Measurements from ENCODE around the gene IFRD1.

Gene IFRD1

DNA sequence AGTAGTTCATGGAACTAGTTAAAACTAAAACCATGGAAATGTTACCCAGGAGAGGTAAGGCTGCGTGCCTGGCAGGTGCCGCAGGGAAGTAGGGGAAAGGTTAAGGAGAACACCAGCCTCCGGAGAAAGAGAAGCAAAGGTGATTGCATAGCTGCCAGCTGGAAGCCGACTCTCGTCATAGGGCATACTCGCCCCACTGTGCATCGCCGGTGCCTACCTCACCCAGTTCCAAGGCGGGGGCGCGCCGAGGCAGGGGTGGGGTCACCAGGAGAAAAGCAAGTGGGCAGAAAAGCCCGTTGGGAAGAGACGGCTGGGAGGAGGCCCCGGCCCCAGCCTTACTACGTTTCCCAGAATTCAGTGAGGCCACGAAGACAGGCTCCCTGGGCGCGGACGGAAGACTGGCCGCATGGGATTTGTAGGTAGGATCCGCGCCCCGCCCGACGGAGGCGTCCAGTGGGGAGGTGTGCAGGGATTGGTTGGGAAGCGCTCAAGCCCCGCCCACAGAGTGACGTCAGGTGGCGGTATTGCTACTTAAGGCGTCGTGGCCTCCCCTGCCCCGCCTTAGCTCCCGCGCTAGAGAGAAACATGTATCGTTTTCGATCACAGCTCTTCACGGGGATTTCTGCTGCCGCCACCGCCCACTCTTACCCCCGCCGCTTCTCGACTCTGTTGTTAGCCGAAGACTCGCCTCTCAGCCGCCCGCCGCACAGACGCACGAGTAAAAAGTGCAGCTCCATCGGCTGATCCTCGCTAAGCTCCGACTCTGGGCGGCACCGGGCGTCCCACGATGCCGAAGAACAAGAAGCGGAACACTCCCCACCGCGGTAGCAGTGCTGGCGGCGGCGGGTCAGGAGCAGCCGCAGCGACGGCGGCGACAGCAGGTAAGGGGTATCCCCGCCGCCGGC is at the start of gene IFRD1:
TSS of gene IFRD1 (plus strand) at position 559 of the 905 bp plus-strand sequence. CDS start at position 788, 229 bp downstream.
- DNase-seq (ENCODE audit: low read depth in 2 of 2) = peak; percentile 97

- DNase-seq (ENCODE audit: low read depth in 2 of 2) = no peak
Measured at GRCh38 chr7:112404321-112404720, 45.9 kb upstream of the IFRD1 start.

DNA sequence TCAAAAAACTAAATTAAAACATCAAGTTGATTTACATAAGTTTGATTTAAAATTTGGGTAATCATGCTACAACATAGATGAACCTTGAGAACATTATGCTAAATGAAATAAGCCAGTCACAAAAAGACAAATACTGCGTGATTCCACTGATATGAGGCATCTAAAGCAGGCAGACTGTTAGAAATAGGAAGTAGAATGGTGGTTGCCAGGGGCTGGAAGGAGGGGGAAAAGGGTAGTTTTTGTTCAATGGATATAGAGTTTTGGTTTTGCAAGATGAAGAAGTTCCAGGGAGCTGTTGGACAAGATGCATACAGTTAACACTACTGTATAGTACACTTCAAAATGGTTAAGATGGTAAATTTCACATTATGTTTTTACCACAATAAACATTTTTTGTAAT is 45.0 kb upstream of the IFRD1 start:
- DNase-seq (ENCODE audit: low read depth in 2 of 2) = no peak

DNA sequence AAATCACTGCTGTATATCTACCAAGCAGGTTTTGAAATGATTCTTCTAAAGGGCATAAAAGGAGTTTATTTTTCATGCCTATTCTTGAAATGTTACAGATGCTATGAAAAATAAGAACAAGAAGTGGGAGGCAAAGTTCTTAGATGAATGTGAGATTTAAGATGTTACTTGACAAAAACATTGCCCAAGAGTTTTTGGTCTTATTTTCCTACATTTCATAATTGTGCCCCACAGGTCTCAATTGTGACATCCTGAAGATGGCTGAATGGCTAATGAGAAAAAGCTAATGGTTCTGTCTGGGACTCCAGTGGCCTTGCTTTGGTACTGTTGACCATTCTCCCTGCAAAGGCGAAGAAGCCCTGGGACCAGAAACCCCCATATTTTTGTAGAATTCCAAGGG is 43.0 kb upstream of the IFRD1 start:
- DNase-seq (ENCODE audit: low read depth in 2 of 2) = no peak

GRCh38 chr7:112410092-112410491 is 40.2 kb upstream of the IFRD1 start:
- peak; percentile 10 to 19 for DNase-seq (ENCODE audit: low read depth in 2 of 2)

DNA sequence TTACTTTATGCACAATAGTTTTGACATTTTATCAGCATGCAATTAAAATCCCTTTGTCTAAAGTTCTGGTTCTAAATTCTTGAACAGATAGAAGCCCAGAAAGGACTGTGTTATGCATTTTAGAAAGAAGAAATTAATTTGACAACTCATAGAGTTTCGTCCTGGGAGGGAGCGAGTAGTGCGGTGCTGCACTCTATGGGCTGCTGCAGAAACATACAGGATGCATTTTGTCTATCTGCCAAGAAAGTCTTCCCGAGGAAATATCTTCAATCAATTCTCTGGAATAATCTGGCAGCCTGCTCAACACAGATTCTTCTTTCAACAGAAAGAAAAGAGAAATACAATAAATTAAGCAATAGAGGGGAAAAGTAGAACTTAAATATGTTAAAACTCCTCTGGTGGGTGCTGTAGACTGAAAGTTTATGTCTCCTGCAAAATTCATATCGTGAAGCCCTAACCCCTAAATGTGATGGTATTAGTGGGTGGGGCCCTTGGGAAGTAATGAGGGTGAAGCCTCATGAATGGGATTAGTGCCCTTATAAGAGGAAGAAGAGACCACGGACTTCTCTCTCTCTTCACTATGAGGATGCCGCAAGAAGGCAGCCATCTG is 39.0 kb upstream of the IFRD1 start:
- DNase-seq (ENCODE audit: low read depth in 2 of 2) = peak; percentile 13 to 23

GRCh38 chr7:112414855-112415490 is 35.3 kb upstream of the IFRD1 start:
- no peak for DNase-seq (ENCODE audit: low read depth in 2 of 2)

- DNase-seq (ENCODE audit: low read depth in 2 of 2) = peak in 1 of 2 experiments; percentile 21
Measured at GRCh38 chr7:112416127-112416526, 34.1 kb upstream of the IFRD1 start.

- DNase-seq (ENCODE audit: low read depth in 2 of 2) = no peak
Measured at GRCh38 chr7:112419543-112420130, 30.6 kb upstream of the IFRD1 start.

DNA sequence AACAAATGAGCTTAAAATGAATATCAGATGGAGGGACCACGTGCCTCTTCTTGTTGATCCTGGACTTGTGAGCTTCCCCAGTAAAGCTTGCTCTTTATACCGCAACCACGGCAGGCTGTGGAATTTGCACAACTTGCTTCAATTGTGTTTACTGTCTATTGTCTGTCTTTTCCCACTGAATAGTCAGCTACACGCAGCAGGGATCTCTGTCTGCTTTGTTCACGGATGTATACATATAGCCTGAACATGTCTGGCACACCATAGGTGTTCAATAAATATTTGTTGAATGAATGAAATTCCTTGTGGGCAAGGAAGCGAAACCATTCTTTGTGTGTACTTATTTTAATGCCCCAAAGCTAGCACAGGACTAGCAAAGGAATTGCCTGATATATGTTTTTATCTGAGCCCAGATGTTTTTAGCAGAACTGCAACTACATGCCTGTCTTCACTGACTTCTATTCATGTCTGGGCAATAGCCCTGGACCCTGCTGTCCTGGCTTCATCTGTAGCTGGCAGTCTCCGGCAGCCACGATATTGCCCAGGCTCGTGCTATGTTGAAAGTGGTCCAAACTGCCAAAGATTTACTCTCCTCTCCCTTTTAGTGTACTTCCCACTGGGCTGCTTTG is 29.9 kb upstream of the IFRD1 start:
- peak in 1 of 2 experiments; percentile 37 for DNase-seq (ENCODE audit: low read depth in 2 of 2)

DNA sequence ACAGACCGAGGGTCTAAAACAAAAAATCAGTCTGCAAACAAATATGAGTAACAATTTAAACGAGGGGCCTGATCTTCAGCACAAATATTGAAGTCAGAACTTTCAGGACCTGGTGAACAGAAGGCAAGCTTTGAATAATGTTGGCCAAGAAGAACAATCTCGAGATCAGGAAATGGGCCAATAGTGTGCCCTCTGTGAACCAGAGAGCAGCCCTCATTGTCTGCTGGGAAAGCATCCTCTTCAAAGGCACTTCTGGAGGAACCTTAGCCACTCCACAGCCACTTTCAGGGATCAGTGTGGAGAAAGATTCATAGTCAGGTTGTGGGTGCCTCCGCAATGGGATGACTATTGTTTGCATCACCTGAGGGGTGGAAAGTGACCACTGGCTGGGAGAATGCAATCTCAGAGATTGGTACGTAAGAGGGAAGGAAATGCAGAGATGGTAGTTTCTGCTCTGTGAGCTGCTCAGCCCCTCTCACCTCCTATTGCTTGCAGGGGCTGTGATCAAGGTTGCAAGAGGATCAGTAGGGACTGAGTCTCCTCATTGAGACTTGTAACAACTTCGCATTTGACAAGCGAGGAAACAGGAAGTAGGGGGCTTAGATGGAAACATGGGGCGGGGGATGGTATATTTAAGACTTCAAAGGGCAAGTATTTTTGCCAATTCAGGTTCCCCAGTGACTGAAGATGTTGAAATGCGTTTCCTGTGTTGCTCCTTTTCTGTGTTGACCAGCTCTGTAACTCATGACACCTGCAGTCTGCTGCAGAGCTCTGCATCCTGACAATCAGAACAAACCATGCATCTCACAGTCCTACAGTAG is 28.4 kb upstream of the IFRD1 start:
- no peak for DNase-seq (ENCODE audit: low read depth in 2 of 2)

DNA sequence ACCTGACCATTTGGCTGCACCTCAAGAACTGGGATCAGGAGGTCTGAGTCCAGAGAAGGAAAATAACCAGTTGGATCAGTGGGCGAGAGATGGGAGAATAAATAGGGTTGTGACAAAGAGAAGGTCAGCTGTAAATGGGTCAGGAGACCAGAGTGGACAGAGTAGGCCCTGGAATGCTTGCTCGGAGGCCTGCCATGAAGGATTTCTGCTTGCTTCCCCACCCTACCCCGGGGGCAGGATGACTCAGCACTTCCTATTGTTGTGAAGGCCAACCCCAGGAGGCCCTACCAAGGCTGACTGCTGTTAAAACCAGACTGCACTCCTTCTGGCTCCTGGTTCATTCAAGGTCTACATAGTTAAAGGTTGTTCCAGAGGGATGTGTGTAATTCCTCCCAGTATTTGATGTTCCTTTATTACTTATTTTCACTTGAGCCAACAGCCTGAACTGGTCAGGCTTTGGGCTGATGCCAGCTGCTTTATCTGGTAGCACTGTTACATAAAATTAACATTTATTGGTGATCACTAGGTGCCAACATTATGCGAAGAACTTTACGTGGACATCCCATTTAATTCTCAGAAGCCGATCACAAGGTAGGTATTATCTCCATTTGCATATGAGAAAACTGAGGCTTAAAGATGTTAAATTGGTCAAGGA is 27.3 kb upstream of the IFRD1 start:
- DNase-seq (ENCODE audit: low read depth in 2 of 2) = peak; percentile 61 to 65

DNA sequence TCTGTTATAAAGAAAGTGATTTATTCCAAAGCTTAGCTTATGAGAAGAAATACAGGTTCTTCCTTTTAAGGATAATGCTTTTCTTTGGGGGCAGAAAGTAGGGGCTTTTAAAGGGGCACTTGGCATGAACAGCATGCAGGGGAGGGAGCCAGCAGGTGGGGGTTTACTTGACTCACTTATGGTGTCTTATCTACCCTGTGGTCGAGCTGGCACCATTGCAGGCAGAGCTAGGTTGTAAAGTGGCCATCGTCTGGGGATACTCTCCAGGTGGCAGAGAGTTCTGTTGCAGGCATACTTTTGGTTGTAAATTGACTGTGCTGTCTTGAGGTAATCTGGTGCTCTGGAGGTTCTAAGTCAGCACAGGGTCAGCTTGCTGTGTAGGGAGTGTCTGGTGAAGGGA is 26.3 kb upstream of the IFRD1 start:
- DNase-seq (ENCODE audit: low read depth in 2 of 2) = no peak

DNA sequence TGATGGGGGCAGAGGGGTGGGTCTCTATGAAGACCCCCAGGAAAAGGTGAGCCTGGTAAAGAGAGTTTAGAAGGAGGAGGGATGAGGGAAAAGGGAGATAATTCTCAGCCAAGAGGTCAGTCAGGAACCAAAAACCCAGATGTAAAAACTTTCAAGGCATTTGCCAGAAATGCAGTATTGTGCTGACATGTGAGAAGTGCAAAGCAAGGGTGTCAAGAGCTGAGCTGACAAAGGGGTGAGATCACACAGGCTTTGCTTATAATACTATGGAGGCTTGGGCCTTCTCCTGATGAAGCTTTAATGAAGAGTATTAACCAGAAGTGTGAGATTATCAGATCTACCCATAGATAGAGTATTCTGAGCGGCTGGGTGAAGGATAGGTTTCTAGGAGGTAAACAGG is 22.3 kb upstream of the IFRD1 start:
- no peak for DNase-seq (ENCODE audit: low read depth in 2 of 2)

DNA sequence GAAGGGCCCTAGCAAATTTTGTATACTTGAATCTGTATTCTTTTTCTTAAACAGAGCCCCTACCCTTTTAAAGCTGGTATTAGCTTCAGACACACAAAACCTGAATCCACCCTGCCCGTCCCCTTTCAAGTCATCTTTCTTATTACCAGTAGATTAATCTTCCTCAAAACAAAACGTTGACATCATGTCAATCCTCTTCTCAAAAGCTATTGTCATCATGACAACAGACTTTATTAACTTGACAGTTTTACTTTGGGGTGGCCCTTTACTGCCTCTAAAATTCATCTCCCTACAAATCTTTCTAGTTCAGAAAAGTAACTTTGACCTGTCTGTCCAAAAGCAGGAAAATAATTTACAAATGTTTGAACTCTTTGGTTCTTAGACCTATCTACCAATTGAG is 21.5 kb upstream of the IFRD1 start:
- no peak for DNase-seq (ENCODE audit: low read depth in 2 of 2)

GRCh38 chr7:112430649-112431048 is 19.6 kb upstream of the IFRD1 start:
- DNase-seq (ENCODE audit: low read depth in 2 of 2) = no peak

GRCh38 chr7:112431803-112432202 is 18.5 kb upstream of the IFRD1 start:
- DNase-seq (ENCODE audit: low read depth in 2 of 2) = no peak

- DNase-seq (ENCODE audit: low read depth in 2 of 2) = no peak
Measured at GRCh38 chr7:112433289-112433688, 17.0 kb upstream of the IFRD1 start.

DNA sequence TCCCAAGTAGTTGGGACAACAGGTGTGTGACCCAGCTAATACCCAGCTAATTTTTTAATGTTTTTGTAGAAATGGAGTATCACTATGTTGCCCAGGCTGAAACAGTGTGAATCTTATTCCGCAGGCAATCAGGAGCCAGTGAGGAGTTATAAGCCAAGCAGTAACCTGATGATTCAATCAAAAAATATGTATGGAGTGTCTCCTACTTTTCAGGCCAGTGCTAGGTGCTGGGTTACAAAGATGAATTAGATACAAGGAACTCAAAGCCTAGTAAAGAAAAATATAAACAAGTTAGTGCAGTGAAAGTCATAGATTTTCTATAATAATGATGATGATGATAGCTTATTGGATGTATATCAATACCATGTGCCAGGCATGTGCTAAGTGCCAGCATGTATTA is 13.2 kb upstream of the IFRD1 start:
- no peak for DNase-seq (ENCODE audit: low read depth in 2 of 2)

GRCh38 chr7:112439476-112439875 is 10.8 kb upstream of the IFRD1 start:
- DNase-seq (ENCODE audit: low read depth in 2 of 2) = no peak
